Camera-type eye (tissue), 1 donor: Measurements from ENCODE around the gene EXOG. TPM values are rescaled to one million over a fixed set of nuclear protein-coding genes. Genes with fewer than 3 reads are reported as not detected.

ENCODE experiments used
- total RNA-seq: library from RNA; depleted of rRNA; stranded (reverse); fragments of >200 nt; gene quantifications from one replicate; pipeline ENCODE4 v1.2.3, GENCODE V29; 2014

EXOG gene
- total RNA-seq: 26.0 TPM

DNA sequence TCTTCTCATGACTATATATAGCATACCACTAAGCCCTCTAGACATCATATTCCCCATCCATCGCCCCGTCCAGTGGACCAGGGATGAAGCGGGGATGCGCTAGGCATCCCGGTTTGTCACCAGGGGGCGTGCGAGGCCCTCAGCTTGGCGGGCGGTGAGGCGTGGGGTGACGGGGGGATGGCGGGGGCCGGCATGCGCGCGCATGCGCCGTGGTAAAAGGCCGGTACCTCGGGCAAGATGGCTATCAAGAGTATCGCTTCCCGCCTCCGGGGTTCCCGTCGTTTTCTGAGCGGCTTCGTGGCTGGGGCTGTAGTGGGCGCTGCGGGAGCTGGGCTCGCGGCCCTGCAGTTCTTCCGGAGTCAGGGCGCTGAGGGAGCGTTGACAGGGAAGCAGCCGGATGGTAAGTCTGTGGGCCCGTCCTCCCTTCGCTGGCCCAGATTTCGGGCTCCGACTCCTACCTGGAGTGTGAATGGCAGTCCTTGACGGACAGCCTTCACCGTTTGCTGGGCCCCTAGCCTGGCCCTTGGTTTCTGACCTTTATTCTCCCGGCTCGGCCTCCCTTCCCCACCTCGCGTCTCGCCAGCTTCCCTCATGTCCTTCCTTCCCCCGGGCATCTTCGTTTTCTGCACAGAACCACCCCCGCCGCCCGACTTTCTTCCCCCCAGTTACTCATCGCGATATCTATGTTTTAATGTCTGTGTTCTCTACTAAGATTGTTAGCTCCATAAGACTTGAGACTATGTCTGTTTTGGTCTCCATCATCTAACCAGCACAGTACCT, at the start of gene EXOG:
TSS of gene EXOG (plus strand) at position 210 of the 780 bp plus-strand sequence. CDS start at position 238, 28 bp downstream.

DNA sequence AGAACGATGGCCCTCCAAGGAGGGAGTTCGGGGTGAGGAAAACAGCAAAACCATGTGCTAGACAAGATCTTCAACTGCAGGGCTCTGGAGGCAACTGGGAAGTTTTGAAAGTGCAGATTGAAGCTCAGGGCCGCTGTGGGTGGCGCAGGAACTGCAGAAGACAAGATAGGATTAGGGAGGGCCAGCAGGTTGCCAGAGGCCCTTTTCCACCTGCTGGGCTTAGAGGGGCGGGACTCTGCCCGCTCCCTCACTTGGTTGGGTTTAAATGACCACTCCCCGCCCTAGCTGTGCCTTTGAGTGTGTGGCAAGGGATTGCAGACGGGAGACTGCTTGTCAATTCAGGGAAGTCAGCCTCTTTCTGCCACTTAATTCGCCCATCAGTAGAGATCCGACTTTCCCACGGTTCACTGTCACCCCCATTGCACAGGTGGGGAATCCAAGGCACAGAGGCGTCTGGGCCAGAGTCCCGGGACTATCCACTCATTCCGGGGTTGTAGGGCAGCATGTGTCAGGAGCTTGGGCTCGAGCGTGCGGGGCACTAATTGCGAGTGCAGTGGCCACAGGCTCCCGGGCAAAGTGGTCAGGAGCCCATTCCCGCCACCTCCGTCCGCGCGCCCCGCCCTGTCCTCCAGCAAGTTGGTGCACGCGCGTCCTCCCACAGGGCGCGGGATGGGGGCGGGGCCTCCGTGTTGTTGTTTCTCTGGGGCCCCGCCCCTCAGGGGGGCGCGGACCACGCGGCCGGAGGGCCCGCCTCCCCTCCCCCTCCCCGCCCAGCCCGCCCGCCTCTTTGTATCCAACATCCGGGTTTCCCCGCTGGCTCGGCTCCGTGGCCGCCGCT, 42.8 kb upstream of the EXOG start, which contains the start of gene ACVR2B:
TSS of gene ACVR2B (plus strand) at position 816 of the 838 bp plus-strand sequence. CDS start 433 bp downstream, outside the sequence.

Other genes with a start within 250 kb of the EXOG start
- 0.27 TPM for gene SLC22A13, start 230.5 kb upstream of the EXOG start, total RNA-seq
- 0.16 TPM for gene SLC22A14, start 214.0 kb upstream of the EXOG start, total RNA-seq
- gene XYLB, start 149.6 kb upstream of the EXOG start, total RNA-seq: 9.3 TPM
- 55.0 TPM for gene ACVR2B, start 42.5 kb upstream of the EXOG start, total RNA-seq
- gene SCN5A, start 153.3 kb downstream of the EXOG start, total RNA-seq: 3.0 TPM